Measurements from ENCODE around the gene MEG3. TPM values are rescaled to one million over a fixed set of nuclear protein-coding genes. Genes with fewer than 3 reads are reported as not detected.

The MEG3 gene
- total and polyA plus RNA-seq, 2 donors (not counting 3 experiments of a cell fraction or from before 2014, with no cell fraction given) = 378 to 508 TPM

DNA sequence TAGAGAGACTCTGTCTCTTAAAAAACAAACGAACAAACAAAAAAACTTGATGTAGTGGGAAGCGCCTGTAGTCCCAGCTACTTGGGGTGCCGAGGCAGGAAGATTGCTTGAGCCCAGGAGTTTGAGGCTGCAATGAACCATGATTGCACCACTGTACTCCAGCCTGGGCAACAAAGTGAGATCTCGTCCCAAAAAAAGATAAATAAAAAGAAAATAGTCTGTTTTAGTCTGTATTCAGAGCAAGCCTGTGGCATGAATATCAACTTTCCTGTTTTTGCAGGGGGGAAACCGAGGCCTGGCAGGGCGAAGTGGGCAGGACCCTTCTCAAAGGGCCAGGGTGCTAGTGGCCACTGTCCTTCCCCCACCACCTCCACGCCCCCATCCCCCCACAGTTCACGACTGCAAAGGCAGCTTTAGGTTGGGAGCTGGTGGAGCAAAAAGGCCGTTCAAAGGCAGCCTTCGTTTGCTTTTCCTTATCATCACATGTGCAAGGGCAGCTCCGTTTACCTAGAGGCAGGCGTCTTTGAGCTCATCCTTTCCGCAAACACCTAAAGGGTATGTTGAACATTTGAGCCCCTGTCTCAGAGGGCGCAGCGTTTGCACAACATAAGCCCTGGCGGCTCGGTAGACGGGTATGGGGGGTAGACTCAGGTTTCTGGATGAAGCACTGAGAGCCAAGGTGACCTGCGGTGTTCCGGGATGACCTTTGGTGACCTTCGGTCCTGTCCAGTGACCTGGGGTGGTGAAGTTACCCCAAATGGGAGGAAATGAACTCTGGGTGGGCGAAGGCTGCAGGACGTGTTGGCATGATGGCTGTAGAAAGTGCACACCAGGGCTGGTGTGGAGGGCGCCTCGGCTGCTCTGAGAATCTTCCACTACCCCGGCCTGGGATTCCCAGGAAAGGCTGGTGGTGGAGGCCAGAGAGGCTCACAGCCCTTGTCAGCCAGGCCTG, 8.7 kb upstream of the MEG3 start:
- intact Hi-C loops (cut with micrococcal nuclease) = loop anchor here (1.0 to 5.0 kb wide), 2 partner anchors 36 to 105 kb away; no protein-coding TSS in a partner anchor
- CTCF ChIA-PET = no interaction called here
- TF ChIP-seq GATA2 (IDR thresholded peaks at IDR 0.05; ENCODE audit: insufficient read depth, insufficient read length, low read depth, low read length) (no peak), EZH2 (IDR thresholded peaks at IDR 0.05; ENCODE audit: borderline replicate concordance, low read depth, low read length, severe bottlenecking) (no peak), MYC (IDR thresholded peaks at IDR 0.05; ENCODE audit: low read depth, low read length) (no peak), JUN (IDR thresholded peaks at IDR 0.05; ENCODE audit: borderline replicate concordance, insufficient read depth, insufficient read length, low read depth) (no peak), FOS (IDR thresholded peaks at IDR 0.05; ENCODE audit: borderline replicate concordance, insufficient read depth, low read length) (no peak), POLR2A (IDR thresholded peaks at IDR 0.05; ENCODE audit: low read depth, low read length) (no peak), POLR2AphosphoS5 (IDR thresholded peaks at IDR 0.05; ENCODE audit: insufficient read depth, low read depth, low read length) (no peak)
- TF ChIP-seq, protein P1, sequence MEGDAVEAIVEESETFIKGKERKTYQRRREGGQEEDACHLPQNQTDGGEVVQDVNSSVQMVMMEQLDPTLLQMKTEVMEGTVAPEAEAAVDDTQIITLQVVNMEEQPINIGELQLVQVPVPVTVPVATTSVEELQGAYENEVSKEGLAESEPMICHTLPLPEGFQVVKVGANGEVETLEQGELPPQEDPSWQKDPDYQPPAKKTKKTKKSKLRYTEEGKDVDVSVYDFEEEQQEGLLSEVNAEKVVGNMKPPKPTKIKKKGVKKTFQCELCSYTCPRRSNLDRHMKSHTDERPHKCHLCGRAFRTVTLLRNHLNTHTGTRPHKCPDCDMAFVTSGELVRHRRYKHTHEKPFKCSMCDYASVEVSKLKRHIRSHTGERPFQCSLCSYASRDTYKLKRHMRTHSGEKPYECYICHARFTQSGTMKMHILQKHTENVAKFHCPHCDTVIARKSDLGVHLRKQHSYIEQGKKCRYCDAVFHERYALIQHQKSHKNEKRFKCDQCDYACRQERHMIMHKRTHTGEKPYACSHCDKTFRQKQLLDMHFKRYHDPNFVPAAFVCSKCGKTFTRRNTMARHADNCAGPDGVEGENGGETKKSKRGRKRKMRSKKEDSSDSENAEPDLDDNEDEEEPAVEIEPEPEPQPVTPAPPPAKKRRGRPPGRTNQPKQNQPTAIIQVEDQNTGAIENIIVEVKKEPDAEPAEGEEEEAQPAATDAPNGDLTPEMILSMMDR (IDR thresholded peaks at IDR 0.05; ENCODE audit: extremely low read depth in 1 of 2, insufficient read depth in 1 of 2, low read depth in 1 of 2, low read length in 2 of 2) = no peak
- TF ChIP-seq, protein P2, sequence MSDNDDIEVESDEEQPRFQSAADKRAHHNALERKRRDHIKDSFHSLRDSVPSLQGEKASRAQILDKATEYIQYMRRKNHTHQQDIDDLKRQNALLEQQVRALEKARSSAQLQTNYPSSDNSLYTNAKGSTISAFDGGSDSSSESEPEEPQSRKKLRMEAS (IDR thresholded peaks at IDR 0.05; ENCODE audit: insufficient read depth, insufficient read length) = no peak
- H3K4me1 ChIP-seq (ENCODE audit: control insufficient read depth, extremely low read depth, insufficient read depth, low read length) = peaks cover 9% of the 10 kb centered on the region
- H3K9ac ChIP-seq (replicated peaks; ENCODE audit: extremely low read depth, insufficient read depth, low read length) = no peak overlapping the region
- H3K27ac ChIP-seq (ENCODE audit: insufficient read depth, low read depth, low read length) = no peak overlapping the region
- no peak overlapping the region for H3K4me3 ChIP-seq (replicated peaks in 1 of 3; ENCODE audit: insufficient read depth in 1 of 3, low read depth in 1 of 3, low read length in 3 of 3)
- H2AFZ ChIP-seq (ENCODE audit: low read depth, low read length) = no peak overlapping the region
- dilution Hi-C loops (cut with MboI; ENCODE audit: extremely low pct_ligation_motif_present, low sequenced_read_pairs) = no loop called here
- DNase-seq (ENCODE audit: low read depth, low spot score) = no peak
- H3K27me3 ChIP-seq (ENCODE audit: control insufficient read depth in 2 of 2, insufficient read depth in 2 of 2, low read length in 2 of 2) = no peaks in the 10 kb centered on the region
- H4K20me1 ChIP-seq (replicated peaks; ENCODE audit: control insufficient read depth, extremely low read depth, insufficient read depth, low read length) = no peaks in the 10 kb centered on the region
- POLR2A ChIA-PET = no interaction called here
- H3K36me3 ChIP-seq (ENCODE audit: control insufficient read depth in 2 of 2, extremely low read depth in 1 of 2, insufficient read depth in 2 of 2, low read length in 2 of 2) = no peaks in the 10 kb centered on the region
- no peaks in the 10 kb centered on the region for H3K9me1 ChIP-seq (replicated peaks; ENCODE audit: control insufficient read depth, extremely low read depth, insufficient read depth, low read length)
- BruUV-seq (replicated peaks) = no TSS peak
- no peaks in the 10 kb centered on the region for H3K9me3 ChIP-seq (replicated peaks; ENCODE audit: control insufficient read depth, insufficient read depth, low read length)
- no peak overlapping the region for H3K4me2 ChIP-seq (ENCODE audit: insufficient read depth, low read length)
- FAIRE-seq = no peak
- no peaks in the 10 kb centered on the region for H3K79me2 ChIP-seq (ENCODE audit: control insufficient read depth, insufficient read depth, low read length)
